GM21390 (cell line): Measurements from ENCODE around the gene TRIM47.
"Not testable (repeated sequence)": the region's sequence is repeated elsewhere in the genome, so short reads cannot be mapped to it uniquely, and the experiment has no call there.

Source experiments
- ATAC-seq: cut with Tn5 transposase; IDR thresholded peaks from one replicate; pipeline ENCODE4 v1.9.1; 2021; ENCODE audit not compliant: unreplicated experiment

The TRIM47 gene

DNA sequence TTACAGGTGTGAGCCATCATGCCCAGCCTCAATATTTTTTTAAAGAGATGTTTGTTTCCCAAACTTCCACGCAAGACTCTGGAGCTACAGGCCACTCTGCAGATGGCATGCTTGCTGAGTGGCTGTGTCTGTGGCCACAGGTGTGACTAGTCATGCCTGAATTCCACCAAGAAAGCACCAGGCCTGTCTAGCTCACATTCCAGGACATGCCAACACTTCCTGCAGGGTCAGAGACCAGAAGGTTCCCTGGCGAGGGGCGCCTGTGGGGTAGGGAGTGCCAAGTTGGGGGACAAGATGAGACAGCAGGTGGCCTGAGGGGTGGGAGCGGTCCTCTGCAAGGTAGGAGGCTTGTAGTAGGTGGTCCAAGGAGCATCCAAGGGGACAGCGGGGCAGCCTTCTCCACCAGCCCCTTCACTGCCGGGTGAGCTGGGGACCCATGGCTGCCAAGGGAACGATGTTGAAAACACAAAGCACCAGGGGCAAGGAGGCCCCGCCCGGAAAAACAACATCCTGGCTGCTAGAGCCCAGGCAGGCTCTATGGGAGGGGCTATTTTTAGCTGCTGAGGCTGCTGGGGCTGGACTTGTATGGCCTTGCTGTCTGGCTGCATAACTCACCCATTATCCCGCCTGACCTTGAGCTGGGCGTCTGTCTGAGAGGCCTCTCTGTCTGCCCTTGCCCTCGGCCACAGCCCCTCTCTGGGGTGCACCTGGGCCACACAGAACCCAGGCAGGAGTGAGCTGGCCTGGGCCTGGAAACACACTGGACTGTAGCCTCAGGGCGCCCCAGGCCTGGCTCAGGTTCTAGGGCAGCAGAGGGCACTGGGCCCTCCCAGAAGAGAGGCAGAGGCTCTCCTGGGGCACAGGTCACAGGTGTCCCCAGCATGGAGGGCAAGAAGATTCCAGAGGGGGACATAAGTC lies 5.7 kb downstream of the TRIM47 start:
- no peak for ATAC-seq

DNA sequence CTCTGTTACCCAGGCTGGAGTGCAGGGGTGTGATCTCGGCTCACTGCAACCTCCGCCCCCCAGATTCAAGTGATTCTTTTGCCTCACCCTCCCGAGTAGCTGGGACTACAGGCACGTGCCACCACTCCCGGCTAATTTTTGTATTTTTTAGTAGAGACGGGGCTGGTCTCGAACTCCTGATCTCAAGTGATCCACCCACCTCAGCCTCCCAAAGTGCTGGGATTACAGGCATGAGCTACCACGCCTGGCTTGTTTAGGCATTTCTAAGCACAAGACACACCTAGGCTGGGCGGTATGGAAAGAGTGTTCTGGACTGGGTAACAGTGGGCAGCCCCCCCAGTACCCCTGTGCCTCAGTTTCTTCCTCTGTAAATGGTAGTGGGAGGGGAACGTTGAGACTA lies 8.2 kb downstream of the TRIM47 start:
- not testable (repeated sequence) for ATAC-seq

DNA sequence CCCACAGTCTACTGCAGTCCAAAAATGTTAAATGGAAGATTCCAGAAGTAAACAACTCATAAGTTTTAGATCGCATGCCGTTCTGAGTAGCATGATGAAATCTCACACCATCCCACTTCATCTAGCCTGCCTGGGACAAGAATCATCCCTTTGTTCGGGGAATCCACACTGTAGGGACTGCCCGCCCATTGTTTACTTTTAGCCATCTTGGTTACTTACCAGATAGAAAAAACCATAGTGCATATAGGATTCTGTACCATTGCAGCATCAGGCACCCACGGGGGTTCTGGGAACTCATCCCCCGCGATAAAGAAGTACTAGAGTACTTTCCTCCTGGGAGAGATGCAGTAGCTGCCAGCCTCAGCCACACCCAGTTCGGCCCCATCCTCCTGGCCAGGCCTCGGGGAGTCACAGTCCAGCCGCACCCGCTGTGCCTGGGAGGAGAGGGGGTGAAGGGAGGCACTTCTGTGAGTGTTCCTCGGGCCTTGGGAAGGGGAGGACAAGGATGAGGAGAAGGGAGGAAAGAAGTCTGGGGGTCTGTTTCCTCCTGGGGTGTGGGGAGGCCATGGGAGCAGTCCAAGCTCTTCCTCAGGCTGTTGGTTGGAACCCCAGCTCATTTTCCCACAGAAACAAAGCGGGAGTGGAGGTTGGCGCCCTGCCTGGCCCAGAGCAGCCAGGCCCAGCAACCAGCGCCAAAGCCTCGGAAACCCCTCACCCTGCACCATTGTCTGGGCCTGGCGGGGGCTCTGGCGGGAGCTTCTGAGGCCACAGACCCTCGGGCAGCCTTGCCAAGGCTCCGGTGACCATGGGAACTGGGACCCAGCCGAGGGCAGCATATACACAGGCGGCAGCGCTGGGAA lies 8.9 kb downstream of the TRIM47 start:
- ATAC-seq, result no peak

DNA sequence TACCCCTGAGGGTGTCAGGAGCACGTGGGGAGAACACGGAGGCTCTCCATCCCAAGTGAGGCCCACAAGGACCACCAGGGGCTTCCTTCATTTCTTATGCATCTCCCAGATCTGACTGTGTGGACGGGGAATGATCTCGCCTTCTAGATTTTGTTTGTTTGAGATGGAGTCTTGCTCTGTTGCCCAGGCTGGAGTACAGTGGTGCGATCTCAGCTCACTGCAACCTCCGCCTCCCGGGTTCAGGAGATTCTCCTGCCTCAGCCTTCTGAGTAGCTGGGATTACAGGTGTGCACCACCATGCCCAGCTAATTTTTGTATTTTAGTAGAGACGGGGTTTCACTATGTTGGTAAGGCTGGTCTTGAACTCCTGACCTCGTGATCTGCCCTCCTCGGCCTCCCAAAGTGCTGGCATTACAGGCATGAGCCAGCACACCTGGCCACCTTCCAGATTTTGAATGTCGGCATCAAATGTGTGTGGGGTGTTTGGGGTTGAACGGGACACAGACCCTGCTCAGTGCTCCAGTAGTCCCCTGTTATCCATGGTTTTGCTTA lies 9.6 kb downstream of the TRIM47 start:
- ATAC-seq, result not testable (repeated sequence)

DNA sequence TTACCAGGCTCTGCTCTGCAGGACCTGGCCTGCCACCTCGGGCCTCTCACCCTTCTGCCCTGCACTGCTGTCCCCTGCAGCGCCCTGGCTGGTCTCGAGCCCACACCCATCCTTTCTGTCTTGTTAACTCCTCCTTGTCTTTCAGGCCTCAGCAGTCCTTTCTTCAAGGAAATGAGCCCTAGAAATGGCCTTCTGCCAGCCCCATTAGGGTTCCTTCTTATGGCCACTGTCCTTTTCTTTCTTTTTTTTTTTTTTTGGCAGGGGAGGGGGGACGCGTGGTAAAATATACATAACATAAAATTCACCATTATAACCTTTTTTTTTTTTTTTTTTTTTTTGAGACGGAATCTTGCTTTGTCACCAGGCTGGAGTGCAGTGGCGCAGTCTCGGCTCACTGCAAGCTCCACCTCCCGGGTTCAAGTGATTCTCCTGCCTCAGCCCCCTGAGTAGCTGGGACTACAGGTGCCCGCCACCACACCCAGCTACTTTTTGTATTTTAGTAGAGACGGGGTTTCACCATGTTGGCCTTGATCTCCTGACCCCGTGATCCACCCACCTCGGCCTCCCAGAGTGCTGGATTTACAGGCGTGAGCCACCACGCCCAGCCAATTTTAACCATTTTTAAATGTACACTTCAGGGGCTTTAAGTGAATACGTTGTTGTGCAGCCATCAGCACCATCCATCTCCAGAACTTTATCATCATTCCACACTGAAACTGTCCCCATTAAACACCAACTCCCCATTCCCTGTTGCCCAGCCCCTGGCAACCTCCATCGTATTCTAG lies 12.8 kb downstream of the TRIM47 start:
- ATAC-seq, result not testable (repeated sequence)

DNA sequence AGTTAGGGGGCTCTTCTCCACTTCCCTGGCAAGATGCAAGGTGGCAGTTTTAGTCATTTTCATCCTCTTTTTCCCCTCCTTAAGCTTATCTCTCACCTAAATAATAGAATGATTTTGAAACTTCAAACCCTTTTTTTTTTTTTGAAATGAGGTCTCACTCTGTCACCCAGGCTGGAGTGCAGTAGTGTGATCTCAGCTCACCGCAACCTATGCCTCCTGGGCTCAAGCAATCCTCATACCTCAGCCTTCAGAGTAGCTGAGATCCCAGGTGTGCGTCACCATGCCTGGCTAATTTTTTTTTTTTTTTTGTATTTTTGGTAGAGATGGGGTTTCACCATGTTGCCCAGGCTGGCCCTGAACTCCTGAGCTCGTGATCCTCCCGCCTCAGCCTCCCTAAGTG lies 13.5 kb downstream of the TRIM47 start:
- ATAC-seq, result peak; percentile 9

DNA sequence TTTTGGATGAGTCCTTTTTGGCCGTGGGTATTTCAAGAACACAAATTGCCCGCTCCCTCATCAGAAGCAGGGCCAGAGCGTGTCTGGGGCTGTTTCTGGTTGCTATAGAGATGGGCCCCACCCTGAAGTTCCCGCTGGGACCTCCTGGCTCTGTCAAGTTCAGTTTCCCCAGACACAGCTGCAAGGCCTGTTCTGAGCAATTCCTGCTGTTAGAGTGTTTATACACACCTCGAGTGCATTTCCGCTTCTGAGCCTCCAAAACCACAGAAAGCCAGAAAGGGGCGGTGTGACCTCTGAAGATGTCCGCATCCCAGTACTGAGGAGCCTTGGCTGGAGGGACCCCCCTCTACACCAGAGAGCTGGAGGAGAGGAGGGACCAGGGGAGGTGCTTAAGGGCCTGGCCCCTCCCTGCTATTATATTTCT lies 13.9 kb downstream of the TRIM47 start:
- peak; percentile 88 for ATAC-seq

DNA sequence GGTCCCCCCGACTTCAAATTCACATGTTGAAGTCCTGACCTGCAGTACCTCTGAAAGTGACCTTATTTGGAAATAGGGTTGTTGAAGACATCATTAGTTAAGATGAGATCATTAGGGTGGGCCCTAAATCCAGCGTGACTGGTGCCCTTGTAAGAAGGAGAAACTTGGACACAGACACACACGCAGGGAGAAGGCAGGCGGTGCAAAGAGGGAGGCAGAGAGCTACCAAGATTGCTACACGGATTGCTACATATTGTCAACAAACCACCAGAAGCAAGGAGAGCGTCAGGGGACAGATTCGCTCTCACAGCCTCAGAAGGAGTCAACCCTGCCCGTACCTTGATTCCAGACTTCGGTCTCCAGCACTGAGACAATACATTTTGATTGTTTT lies 16.5 kb downstream of the TRIM47 start:
- no peak for ATAC-seq

DNA sequence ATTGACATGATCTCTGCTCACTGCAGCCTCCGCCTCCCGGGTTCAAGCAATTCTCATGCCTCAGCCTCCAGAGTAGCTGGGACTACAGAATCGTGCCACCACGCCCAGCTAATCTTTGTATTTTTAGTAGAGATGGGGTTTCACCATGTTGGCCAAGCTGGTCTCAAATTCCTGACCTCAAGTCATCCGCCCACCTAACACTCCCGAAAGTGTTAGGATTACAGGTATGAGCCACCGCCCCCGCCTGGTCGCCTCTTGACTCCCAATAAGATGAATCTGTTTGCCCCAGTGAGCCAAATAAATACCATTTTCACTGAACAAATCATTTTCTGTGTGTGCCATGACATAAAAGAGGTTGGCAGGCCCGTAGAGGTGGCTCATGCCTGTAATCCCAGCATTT lies 19.0 kb downstream of the TRIM47 start:
- ATAC-seq, result not testable (repeated sequence)

DNA sequence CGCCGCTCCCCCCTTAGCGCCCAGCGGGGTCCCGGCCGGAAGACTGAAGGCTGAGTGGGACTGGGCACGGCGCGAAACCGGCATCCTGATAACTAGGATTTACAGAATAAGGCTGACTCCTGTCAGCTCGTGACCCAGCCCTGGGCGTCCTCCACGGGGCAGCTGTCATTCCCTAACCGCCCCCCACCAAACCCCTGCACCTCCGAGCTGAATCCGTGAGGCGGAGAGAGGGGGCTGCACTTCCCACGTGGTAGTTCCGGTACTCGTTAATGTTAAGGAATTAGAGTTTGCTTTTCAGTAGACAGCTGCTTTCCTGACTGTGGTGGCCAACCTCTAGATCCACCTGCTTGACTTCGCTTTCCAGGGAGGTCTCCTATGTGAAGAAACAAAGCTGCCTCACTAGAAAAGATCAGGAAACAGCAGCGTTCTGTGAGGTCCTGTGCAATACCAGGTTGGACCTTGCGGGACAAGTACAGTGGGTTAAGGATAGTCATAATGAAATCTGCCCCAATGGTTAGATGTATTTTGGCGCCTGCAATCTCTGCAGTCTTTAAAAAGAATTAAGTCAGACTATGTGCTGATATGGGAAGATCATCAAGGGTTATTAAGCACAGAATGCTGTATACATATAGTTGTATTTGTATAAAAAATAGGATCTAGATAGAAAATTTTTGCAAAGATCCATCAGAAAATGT lies 22.2 kb downstream of the TRIM47 start:
- ATAC-seq, result peak; percentile 1

DNA sequence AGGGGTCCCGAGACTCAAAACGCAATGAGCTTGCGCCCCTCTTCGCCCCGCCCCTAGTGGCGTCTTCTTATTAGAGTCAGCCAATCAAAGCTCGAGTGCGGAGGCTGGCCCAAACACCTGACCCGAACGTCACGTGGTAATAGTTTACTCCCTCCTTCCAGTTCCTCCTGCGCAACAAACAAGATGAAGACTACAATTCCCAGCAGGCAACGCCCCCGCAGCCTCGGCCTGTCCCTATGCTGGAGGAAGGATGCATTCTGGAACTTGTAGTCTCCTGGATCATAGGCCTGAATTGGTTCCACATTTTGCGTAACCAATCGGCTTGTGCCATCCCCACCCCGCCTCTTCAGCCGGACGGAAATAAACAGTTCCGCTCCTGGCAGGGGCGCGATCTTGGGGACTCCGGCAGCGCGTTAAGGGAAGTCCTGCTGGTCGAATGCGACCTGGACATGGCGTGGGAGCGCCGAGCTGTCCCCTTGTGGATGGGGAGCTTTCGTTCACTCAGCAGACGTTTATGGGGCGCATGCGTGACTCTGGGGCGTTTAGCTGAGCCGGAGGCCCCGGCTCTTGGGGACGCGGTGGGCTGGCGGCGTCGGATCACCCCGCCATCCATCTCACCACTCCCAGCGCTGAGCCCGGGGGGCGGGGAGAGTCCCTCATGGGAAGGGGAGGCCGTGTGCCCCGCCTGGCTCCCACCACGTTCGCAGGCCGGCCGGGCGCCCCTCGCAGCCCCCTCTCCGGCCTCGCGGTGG lies 22.9 kb downstream of the TRIM47 start, which contains the start of gene WBP2:
Gene WBP2 (minus strand): TSS at position 26 of the 752 bp plus-strand sequence. CDS start 38 bp downstream, outside the sequence.
- ATAC-seq, result peak; percentile 79

DNA sequence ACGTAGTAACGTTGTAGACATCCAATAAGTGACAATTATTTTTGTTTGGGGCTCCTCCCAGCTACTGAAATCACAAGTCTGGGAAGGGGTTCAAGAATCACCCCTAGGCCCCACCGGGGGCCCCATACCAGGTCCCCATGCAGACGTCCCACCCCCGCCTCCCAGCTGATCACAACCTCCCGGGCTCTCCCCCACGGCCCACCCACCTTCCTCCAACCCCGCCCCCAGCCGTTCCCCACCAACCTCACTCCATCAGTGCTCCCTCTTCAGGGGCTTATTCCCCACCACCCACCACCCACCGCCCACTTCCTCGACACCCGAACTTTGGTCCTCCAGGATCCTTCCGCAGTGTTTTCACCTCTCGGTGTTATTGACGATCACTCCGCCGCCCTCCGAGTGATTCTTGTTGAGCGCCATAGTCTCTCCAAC lies 23.5 kb downstream of the TRIM47 start:
- ATAC-seq, result no peak

DNA sequence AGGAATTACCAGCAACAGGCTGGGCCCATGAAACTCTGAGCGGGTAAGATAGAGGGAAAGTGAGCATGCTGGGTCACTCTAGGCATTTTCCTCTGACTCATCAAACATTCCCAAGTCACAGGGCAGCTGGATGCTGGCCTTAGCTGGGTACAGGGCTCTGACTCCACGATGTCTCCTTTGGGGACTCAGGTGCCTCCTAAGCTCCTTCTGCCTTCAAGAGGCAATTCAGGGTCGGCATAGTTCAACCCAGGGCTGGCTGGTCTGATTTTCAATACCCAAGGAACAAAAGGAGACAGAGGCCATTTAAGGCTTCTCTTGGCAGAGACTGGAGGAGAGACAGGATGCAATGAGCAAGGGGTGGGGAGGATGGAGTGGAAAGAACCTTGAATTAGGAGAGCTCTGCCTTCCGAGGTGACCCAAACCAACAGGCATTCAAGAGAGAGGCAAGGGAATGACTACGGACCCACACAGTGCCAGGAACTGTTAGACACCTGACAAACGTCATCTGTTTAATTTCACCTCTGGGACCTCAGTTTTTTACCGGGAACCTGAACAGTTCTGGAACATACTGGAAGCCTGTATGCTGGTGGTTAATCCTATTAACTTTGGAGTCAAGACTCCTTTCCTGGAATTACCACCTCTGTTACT lies 24.2 kb downstream of the TRIM47 start:
- ATAC-seq, result no peak

DNA sequence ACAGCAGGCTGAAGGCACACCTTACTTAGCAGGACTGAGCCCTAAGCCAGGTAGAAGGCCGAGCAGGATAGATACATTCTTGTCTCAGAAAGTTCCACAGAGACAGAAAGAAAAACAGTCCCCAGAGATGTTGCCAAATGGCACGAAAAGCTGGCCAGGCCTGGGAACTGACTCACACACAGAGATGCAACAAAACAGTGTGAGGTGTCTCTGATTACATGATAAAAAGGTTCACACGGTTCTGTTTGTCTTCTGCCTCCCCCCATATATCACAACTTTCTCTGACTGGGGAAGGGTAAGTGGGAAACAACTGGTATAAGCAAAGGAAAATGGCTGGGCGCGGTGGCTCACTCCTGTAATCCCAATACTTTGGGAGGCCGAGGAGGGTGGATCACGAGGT lies 24.9 kb downstream of the TRIM47 start:
- no peak for ATAC-seq

DNA sequence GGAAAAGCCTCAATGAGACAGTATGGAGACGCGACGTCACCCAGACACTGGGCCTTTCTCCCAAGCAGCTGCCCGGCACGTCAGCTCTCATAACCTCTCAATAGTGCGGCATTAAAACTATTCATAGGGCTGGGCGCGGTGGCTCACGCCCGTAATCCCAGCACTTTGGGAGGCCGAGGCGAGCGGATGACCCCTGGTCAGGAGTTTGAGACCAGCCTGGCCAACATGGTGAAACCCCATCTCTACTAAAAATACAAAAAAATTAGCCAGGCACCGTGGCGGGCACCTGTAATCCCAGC lies 26.7 kb downstream of the TRIM47 start:
- ATAC-seq, result not testable (repeated sequence)

DNA sequence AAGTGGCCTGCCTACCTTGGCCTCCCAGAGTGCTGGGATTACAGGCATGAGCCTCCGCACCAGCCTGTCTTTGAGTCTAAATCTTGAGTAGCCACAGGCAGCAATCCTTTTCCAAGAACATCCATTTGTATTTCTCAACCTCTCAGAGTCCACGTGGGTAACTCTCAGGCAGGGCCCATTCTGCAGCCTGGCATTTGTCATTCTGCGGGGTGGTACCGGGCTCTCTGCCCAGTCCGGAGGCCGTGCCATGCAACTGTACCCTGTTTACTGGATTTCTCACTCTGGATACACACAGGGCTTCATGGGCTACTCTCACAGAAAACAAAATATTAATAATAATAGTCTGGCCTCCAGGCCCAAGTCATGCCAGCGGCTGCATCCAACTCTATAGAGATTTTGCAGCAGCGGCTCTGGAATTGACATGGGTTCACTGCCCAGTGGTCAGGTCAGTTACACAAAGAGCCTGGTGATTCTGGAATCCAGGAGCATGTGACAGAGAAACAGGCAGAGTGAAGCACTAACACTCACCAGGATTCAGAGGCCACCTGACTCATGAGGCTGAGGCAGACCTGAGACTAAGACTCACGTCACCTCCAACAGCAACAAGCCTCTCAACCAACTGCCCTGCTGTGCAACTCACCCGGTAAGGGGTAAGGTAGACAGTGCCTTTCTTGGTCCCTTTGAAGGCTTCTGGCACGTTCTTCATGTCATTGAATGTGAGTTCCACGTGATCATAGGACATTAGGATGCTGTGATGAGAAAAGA lies 27.3 kb downstream of the TRIM47 start:
- no peak for ATAC-seq

DNA sequence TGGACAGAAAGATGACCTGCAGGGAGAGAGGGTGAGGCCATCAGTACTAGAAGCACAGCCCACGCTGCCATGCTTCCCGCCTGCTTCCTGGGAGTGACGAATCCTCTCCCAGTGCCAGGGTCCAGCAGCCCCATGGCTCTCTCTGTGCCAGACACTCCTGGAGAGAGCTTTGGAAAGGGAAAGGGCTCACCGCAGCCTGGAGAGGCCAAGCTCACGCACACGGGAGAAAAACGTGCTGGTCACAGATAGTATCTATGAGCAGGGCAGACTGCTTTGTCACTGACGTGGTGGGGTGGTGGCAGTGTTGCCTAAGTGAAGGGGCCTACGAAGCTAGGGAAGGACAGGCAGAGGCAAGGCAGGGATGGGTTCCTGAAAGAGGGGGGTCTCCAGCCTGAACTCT lies 28.7 kb downstream of the TRIM47 start:
- ATAC-seq, result no peak

DNA sequence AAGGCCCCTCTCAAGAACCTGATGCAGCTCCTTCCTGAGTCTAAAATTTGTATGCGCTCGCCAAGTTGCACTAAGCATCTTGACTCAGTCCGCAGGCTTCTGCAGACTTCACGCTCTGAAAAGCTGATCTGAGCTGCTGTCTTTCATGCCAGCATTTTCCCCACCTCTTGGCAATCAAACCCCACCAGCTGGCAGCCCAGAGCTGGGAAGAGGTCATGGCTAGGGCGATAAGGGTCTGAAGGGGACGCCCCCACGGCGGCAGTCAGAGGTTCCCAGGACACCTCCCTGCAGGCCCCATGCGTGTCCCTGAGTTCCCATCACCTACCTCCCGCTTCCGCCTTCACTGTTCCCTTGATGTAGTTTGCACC lies 29.1 kb downstream of the TRIM47 start:
- no peak for ATAC-seq
